Airway epithelial cell (primary cell): Measurements from ENCODE around the gene IRS4. TPM values are rescaled to one million over a fixed set of nuclear protein-coding genes. Genes with fewer than 3 reads are reported as not detected.

Experiments used
- total RNA-seq: library from RNA; depleted of rRNA; stranded (reverse); fragments of >200 nt; gene quantifications from 2 replicates; pipeline ENCODE4 v1.2.3, GENCODE V29; 2015

The IRS4 gene
- not detected in 2 replicates for total RNA-seq

GRCh38 chrX:108736509-108737479, at the start of gene IRS4:
Gene IRS4 (minus strand): TSS chrX:108736563.

